ENCODE results near the gene HOXA5.

- TF ChIP-seq CTCF (conservative IDR thresholded peaks at IDR 0.05 in 1 of 2, IDR thresholded peaks at IDR 0.05 in 1 of 2; ENCODE audit: low read depth in 1 of 2, low read length in 2 of 2) (no peak), EZH2 (IDR thresholded peaks at IDR 0.05; ENCODE audit: low read length, missing control alignments) (no peak)
These were observed 39.0 kb downstream of the HOXA5 start for GRCh38 chr7:27104341-27105058.

Measured in fibroblast of lung (primary cell).